ENCODE results near the gene TNS4.

Gene TNS4

GRCh38 chr17:40481106-40481505, 20.3 kb downstream of the TNS4 start:
- TF ChIP-seq CTCF (IDR thresholded peaks at IDR 0.05; ENCODE audit: extremely low read depth, insufficient read depth, missing control alignments), result no peak
- DNase-seq (ENCODE audit: low spot score), result no peak
- in situ Hi-C loops (cut with MboI; ENCODE audit: low pct_unique_long_range_greater_than_20kb, low sequenced_read_pairs, unreplicated experiment), result no loop called here

- TF ChIP-seq CTCF (IDR thresholded peaks at IDR 0.05; ENCODE audit: extremely low read depth, insufficient read depth, missing control alignments), result no peak
- DNase-seq (ENCODE audit: low spot score), result peak; percentile 61
- in situ Hi-C loops (cut with MboI; ENCODE audit: low pct_unique_long_range_greater_than_20kb, low sequenced_read_pairs, unreplicated experiment), result no loop called here
These were observed 20.9 kb downstream of the TNS4 start for GRCh38 chr17:40480501-40481003.

- no peak for TF ChIP-seq CTCF (IDR thresholded peaks at IDR 0.05; ENCODE audit: extremely low read depth, insufficient read depth, missing control alignments)
- DNase-seq (ENCODE audit: low spot score), result no peak
- in situ Hi-C loops (cut with MboI; ENCODE audit: low pct_unique_long_range_greater_than_20kb, low sequenced_read_pairs, unreplicated experiment), result no loop called here
These were observed 21.5 kb downstream of the TNS4 start for GRCh38 chr17:40479754-40480480.

GRCh38 chr17:40478486-40478885, 22.9 kb downstream of the TNS4 start:
- no peak for TF ChIP-seq CTCF (IDR thresholded peaks at IDR 0.05; ENCODE audit: extremely low read depth, insufficient read depth, missing control alignments)
- in situ Hi-C loops (cut with MboI; ENCODE audit: low pct_unique_long_range_greater_than_20kb, low sequenced_read_pairs, unreplicated experiment), result no loop called here
- no peak for DNase-seq (ENCODE audit: low spot score)

GRCh38 chr17:40477796-40478195, 23.6 kb downstream of the TNS4 start:
- no peak for DNase-seq (ENCODE audit: low spot score)
- TF ChIP-seq CTCF (IDR thresholded peaks at IDR 0.05; ENCODE audit: extremely low read depth, insufficient read depth, missing control alignments), result no peak
- in situ Hi-C loops (cut with MboI; ENCODE audit: low pct_unique_long_range_greater_than_20kb, low sequenced_read_pairs, unreplicated experiment), result no loop called here

GRCh38 chr17:40475234-40475908, 26.1 kb downstream of the TNS4 start:
- no peak for TF ChIP-seq CTCF (IDR thresholded peaks at IDR 0.05; ENCODE audit: extremely low read depth, insufficient read depth, missing control alignments)
- DNase-seq (ENCODE audit: low spot score), result no peak
- in situ Hi-C loops (cut with MboI; ENCODE audit: low pct_unique_long_range_greater_than_20kb, low sequenced_read_pairs, unreplicated experiment), result no loop called here

Data from GM13977 (cell line).